NAMALWA (cell line): ENCODE data around the gene ST13.
"Not testable (repeated sequence)": the region's sequence is repeated elsewhere in the genome, so short reads cannot be mapped to it uniquely, and the experiment has no call there.

Experiments used
- DNase-seq: peaks from one replicate; pipeline ENCODE4 v3.0.0-alpha.2; 2015; ENCODE audit warnings: low spot score

Gene ST13

GRCh38 chr22:40781749-40782148, 74.7 kb downstream of the ST13 start:
- DNase-seq: not testable (repeated sequence)
